IMR-90 (cell line): ENCODE results near the gene RUSF1. TPM values are rescaled to one million over a fixed set of nuclear protein-coding genes. Genes with fewer than 3 reads are reported as not detected.

ENCODE experiments used
- ATAC-seq: fragments of 200-7000 bp; cut with Tn5 transposase; 2 replicates; pipeline ENCODE4 v1.9.1; 2020; ENCODE audit warnings: low read depth, mild to moderate bottlenecking, moderate library complexity
- BruUV-seq: library from RNA; stranded (reverse); fragments of 400-500 nt; replicated peaks from 2 replicates; lab custom pipeline; 2021; lab: Mats Ljungman, UMichigan
- CTCF ChIA-PET: fragments of 300-600 bp; formaldehyde crosslinking; extraction: SDS; loops from one replicate; lab custom pipeline; 2021; ENCODE audit warnings: antibody characterized with exemption; lab: Yijun Ruan, JAX
- POLR2A ChIA-PET: fragments of 300-600 bp; sonication (Branson Sonifier 250); formaldehyde crosslinking; loops from one replicate; lab custom pipeline; 2022; ENCODE audit warnings: antibody characterized with exemption; ENCODE audit not compliant: unreplicated experiment; lab: Charles Lee
- DNase-seq: peaks from one replicate; pipeline ENCODE4 v3.0.0; 2013
- H2AFZ ChIP-seq: replicated peaks from 2 replicates; pipeline ENCODE3; 2013; ENCODE audit warnings: low read length, mild to moderate bottlenecking; ENCODE audit not compliant: poor library complexity
- H2AK5ac ChIP-seq: 2 replicates; pipeline ENCODE4 v1.6.1; 2013; ENCODE audit warnings: low read depth, low read length, inconsistent platforms
- H2AK9ac ChIP-seq: replicated peaks from 2 replicates; pipeline ENCODE3; 2013; ENCODE audit warnings: mild to moderate bottlenecking, low read depth, low read length, moderate library complexity; ENCODE audit not compliant: poor library complexity
- H2BK120ac ChIP-seq: 2 replicates; pipeline ENCODE4 v1.6.1; 2013; ENCODE audit warnings: low read depth, low read length, inconsistent platforms
- H2BK15ac ChIP-seq: 3 replicates; pipeline ENCODE4 v1.6.1; 2013; ENCODE audit warnings: low read depth, low read length, inconsistent platforms
- H2BK20ac ChIP-seq: 2 replicates; pipeline ENCODE4 v1.6.1; 2013; ENCODE audit warnings: low read depth, mild to moderate bottlenecking, inconsistent platforms, low read length, moderate library complexity
- H2BK5ac ChIP-seq: 2 replicates; pipeline ENCODE4 v1.6.1; 2013; ENCODE audit warnings: mild to moderate bottlenecking, low read depth, low read length, inconsistent platforms; ENCODE audit not compliant: poor library complexity, severe bottlenecking
- H3K14ac ChIP-seq: replicated peaks from 2 replicates; pipeline ENCODE4 v1.6.1; 2013; ENCODE audit warnings: low read depth, low read length, inconsistent platforms
- H3K18ac ChIP-seq: 2 replicates; pipeline ENCODE4 v1.6.1; 2013; ENCODE audit warnings: low read depth, low read length, control low read depth
- H3K23ac ChIP-seq: 2 replicates; pipeline ENCODE4 v1.6.1; 2013; ENCODE audit warnings: low read depth, low read length, inconsistent platforms
- H3K27ac ChIP-seq: 2 replicates; pipeline ENCODE4 v1.5.1; 2013; ENCODE audit warnings: mild to moderate bottlenecking, control low read depth, low read length; ENCODE audit not compliant: insufficient read depth
- H3K27me3 ChIP-seq: 2 replicates; pipeline ENCODE4 v1.6.1; 2013; ENCODE audit warnings: low read length; ENCODE audit not compliant: control insufficient read depth, insufficient read depth
- H3K36me3 ChIP-seq: 2 replicates; pipeline ENCODE4 v1.6.1; 2013; ENCODE audit warnings: low read length, mixed read lengths; ENCODE audit not compliant: control insufficient read depth, insufficient read depth
- H3K4ac ChIP-seq: 2 replicates; pipeline ENCODE4 v1.6.1; 2013; ENCODE audit warnings: low read depth, low read length, inconsistent platforms
- H3K4me1 ChIP-seq: 2 replicates; pipeline ENCODE4 v1.6.1; 2013; ENCODE audit warnings: low read length, mixed read lengths; ENCODE audit not compliant: control insufficient read depth, insufficient read depth
- H3K4me2 ChIP-seq: 2 replicates; pipeline ENCODE4 v1.6.1; 2013; ENCODE audit warnings: low read depth, mild to moderate bottlenecking, control low read depth, low read length, moderate library complexity
- H3K4me3 ChIP-seq: 2 replicates; pipeline ENCODE4 v1.5.1; 2013; ENCODE audit warnings: low read depth, mild to moderate bottlenecking, control low read depth, low read length, moderate library complexity; ENCODE audit not compliant: insufficient read depth
- H3K56ac ChIP-seq: 2 replicates; pipeline ENCODE4 v1.6.1; 2013; ENCODE audit warnings: low read length, inconsistent platforms; ENCODE audit not compliant: insufficient read depth; ENCODE audit errors: extremely low read depth
- H3K79me1 ChIP-seq, 2 experiments: 2 replicates each; pipeline ENCODE4 v1.6.1; 2013; ENCODE audit warnings: low read length in 2 of 2, inconsistent platforms in 1 of 2, low read depth in 1 of 2
- H3K9ac ChIP-seq: 2 replicates; pipeline ENCODE4 v1.6.1; 2013; ENCODE audit warnings: low read depth, low read length, control low read depth
- H3K9me1 ChIP-seq: 2 replicates; pipeline ENCODE4 v1.6.1; 2013; ENCODE audit warnings: low read length, inconsistent platforms; ENCODE audit not compliant: insufficient read depth
- H3K9me3 ChIP-seq: 2 replicates; pipeline ENCODE4 v1.6.1; 2013; ENCODE audit warnings: low read length; ENCODE audit not compliant: control insufficient read depth, insufficient read depth
- H4K20me1 ChIP-seq: 2 replicates; pipeline ENCODE4 v1.6.1; 2013; ENCODE audit warnings: low read length, inconsistent platforms; ENCODE audit not compliant: insufficient read depth
- H4K5ac ChIP-seq: 2 replicates; pipeline ENCODE4 v1.6.1; 2013; ENCODE audit warnings: mild to moderate bottlenecking, low read depth, low read length, control low read depth
- H4K8ac ChIP-seq, 2 experiments: 2 replicates each; pipeline ENCODE4 v1.6.1; 2013; ENCODE audit warnings: low read depth in 2 of 2, low read length in 2 of 2, control low read depth in 1 of 2, inconsistent platforms in 1 of 2
- H4K91ac ChIP-seq: 2 replicates; pipeline ENCODE4 v1.6.1; 2013; ENCODE audit warnings: low read depth, low read length, inconsistent platforms; ENCODE audit not compliant: insufficient read depth
- BHLHE40 ChIP-seq: fragments of 150-350 bp; IDR thresholded peaks from 2 replicates; pipeline ENCODE4 v1.6.1; 2016; ENCODE audit warnings: mild to moderate bottlenecking, low read depth, low read length
- CEBPB ChIP-seq: IDR thresholded peaks from 2 replicates; pipeline ENCODE4 v1.6.1; 2012; ENCODE audit warnings: low read depth, low read length, improper control_type of control experiment
- CHD1 ChIP-seq: IDR thresholded peaks from 2 replicates; pipeline ENCODE4 v1.6.1; 2012; ENCODE audit warnings: low read depth, low read length, improper control_type of control experiment
- FOS ChIP-seq: fragments of 150-350 bp; IDR thresholded peaks from 2 replicates; pipeline ENCODE4 v1.6.1; 2016; ENCODE audit warnings: low read depth, low read length
- MAFK ChIP-seq: IDR thresholded peaks from 2 replicates; pipeline ENCODE4 v1.6.1; 2012; ENCODE audit warnings: low read depth, low read length, improper control_type of control experiment
- MAZ ChIP-seq: IDR thresholded peaks from 2 replicates; pipeline ENCODE4 v1.6.1; 2012; ENCODE audit warnings: low read depth, mild to moderate bottlenecking, low read length, improper control_type of control experiment, moderate library complexity, borderline replicate concordance
- MXI1 ChIP-seq: IDR thresholded peaks from 2 replicates; pipeline ENCODE4 v1.6.1; 2012; ENCODE audit warnings: low read depth, mild to moderate bottlenecking, low read length, moderate library complexity, borderline replicate concordance
- NFE2L2 ChIP-seq: fragments of 150-350 bp; IDR thresholded peaks from 2 replicates; pipeline ENCODE4 v1.6.1; 2016; ENCODE audit warnings: low read depth, mild to moderate bottlenecking, low read length
- POLR2A ChIP-seq: IDR thresholded peaks from 2 replicates; pipeline ENCODE4 v1.6.1; 2012; ENCODE audit warnings: mild to moderate bottlenecking, low read depth, low read length
- RAD21 ChIP-seq: IDR thresholded peaks from 2 replicates; pipeline ENCODE4 v1.6.1; 2012; ENCODE audit warnings: low read length, improper control_type of control experiment
- RCOR1 ChIP-seq: IDR thresholded peaks from 2 replicates; pipeline ENCODE4 v1.6.1; 2012; ENCODE audit warnings: mild to moderate bottlenecking, low read length, improper control_type of control experiment; ENCODE audit not compliant: insufficient replicate concordance
- RFX5 ChIP-seq: IDR thresholded peaks from 2 replicates; pipeline ENCODE4 v1.8.0; 2012; ENCODE audit warnings: low read depth, mild to moderate bottlenecking, low read length, moderate library complexity
- SMC3 ChIP-seq: fragments of 150-350 bp; IDR thresholded peaks from 2 replicates; pipeline ENCODE4 v1.6.1; 2016; ENCODE audit warnings: low read depth, mild to moderate bottlenecking, antibody characterized with exemption, low read length, moderate library complexity
- WGBS, 2 experiments: methylation state at CpG; one replicate each; pipeline versions ENCODE4 v1.1.5 to v1.1.7; 2013; ENCODE audit warnings: missing lambda C conversion rate in 2 of 2; ENCODE audit not compliant: insufficient read length in 1 of 2; ENCODE audit errors: extremely low coverage in 2 of 2; 5-methylcytosine and 5-hydroxymethylcytosine counted together
- dilution Hi-C: fragments of 300-500 bp; cut with HindIII; formaldehyde crosslinking; loops from one replicate; pipeline ENCODE4 v1.14.3; 2018; ENCODE audit warnings: low sequenced_read_pairs; ENCODE audit not compliant: unreplicated experiment
- in situ Hi-C: fragments of 300-500 bp; cut with MboI; formaldehyde crosslinking; loops from 3 replicates; pipeline ENCODE4 v1.14.3; 2019; ENCODE audit warnings: low sequenced_read_pairs, inconsistent platforms, mixed read lengths
- intact Hi-C: fragments of 100-400 bp; cut with micrococcal nuclease; formaldehyde crosslinking; loops from 2 replicates; pipeline ENCODE4 v1.10.0; 2022
- polyA plus RNA-seq, 3 experiments: library from polyadenylated mRNA; depleted of rRNA; stranded (reverse); fragments of >200 nt; gene quantifications; 2 replicates each; pipeline ENCODE4 v1.2.3, GENCODE V29; 2012; ENCODE audit warnings: low replicate concordance in 1 of 3
- total RNA-seq: library from RNA; depleted of rRNA; stranded (reverse); fragments of >200 nt; gene quantifications from 2 replicates; pipeline ENCODE4 v1.2.3, GENCODE V29; 2012
- TF ChIP-seq, protein P1 (sequence below): conservative IDR thresholded peaks from 2 replicates; pipeline ENCODE4 v1.5.1; 2012; ENCODE audit warnings: mild to moderate bottlenecking, low read depth, low read length, improper control_type of control experiment
- TF ChIP-seq, protein P2 (sequence below): fragments of 150-350 bp; IDR thresholded peaks from 2 replicates; pipeline ENCODE4 v1.6.1; 2017; ENCODE audit warnings: mild to moderate bottlenecking, antibody characterized with exemption, low read length, low read depth
- TF ChIP-seq, protein P3 (sequence below): fragments of 150-350 bp; IDR thresholded peaks from 2 replicates; pipeline ENCODE4 v1.6.1; 2016; ENCODE audit warnings: low read depth, mild to moderate bottlenecking, low read length, moderate library complexity, borderline replicate concordance

Gene RUSF1
- total and polyA plus RNA-seq, 2 of the 4 experiments (the other 2 are of a cell fraction): 22.9 to 65.0 TPM

DNA sequence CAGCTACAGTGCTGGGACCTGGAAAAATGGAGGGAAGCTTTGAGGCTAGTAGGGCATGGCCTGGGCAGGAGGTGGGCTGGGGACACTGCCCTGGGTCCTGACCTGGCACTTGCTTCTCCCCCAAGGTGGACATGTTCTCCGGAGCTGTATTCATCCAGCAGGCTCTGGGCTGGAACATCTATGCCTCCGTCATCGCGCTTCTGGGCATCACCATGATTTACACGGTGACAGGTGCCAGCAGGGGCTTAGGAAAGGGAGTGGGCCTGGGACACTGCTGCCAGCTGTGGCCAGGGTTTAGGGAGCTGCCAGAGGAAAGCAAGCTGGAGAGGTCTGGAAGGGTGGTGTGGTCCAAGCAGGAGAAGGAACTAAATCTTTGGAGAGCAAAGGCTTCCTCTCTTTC, 22.1 kb downstream of the RUSF1 start:
- ChIA-PET CTCF (no interaction called here), POLR2A (no interaction called here)
- no peak overlapping the region for H2AK5ac ChIP-seq
- H2BK15ac ChIP-seq: no peak overlapping the region
- H4K5ac ChIP-seq: no peak overlapping the region
- no peak overlapping the region for H3K27ac ChIP-seq
- H3K27me3 ChIP-seq: peaks cover 7% of the 10 kb centered on the region; the same call in 1 of the 2 replicates
- no peak overlapping the region for H3K14ac ChIP-seq
- H3K9me1 ChIP-seq: no peaks in the 10 kb centered on the region; the same call in 1 of the 2 replicates
- intact Hi-C loops (no loop called here), dilution Hi-C loops (no loop called here), in situ Hi-C loops (no loop called here)
- DNase-seq (no peak), ATAC-seq (no peak)
- H3K4me3 ChIP-seq: no peak overlapping the region
- H2AK9ac ChIP-seq: no peak overlapping the region
- no peak overlapping the region for H3K4me2 ChIP-seq
- no peak overlapping the region for H2AFZ ChIP-seq
- H4K20me1 ChIP-seq: peaks cover 3% of the 10 kb centered on the region; the same call in 1 of the 2 replicates
- BruUV-seq: no TSS peak
- no peak overlapping the region for H3K4ac ChIP-seq
- no peak overlapping the region for H4K91ac ChIP-seq
- no peaks in the 10 kb centered on the region for H3K9me3 ChIP-seq
- WGBS, 2 experiments: no CpG with 5 or more reads among the region's 5 CpGs
- no peaks in the 10 kb centered on the region for H3K79me1 ChIP-seq
- H3K18ac ChIP-seq: no peak overlapping the region
- H2BK120ac ChIP-seq: no peak overlapping the region
- H2BK20ac ChIP-seq: no peak overlapping the region
- TF ChIP-seq RFX5: no peak
- no peak for TF ChIP-seq NFE2L2
- TF ChIP-seq BHLHE40: no peak
- no peak for TF ChIP-seq POLR2A
- TF ChIP-seq CHD1: no peak
- TF ChIP-seq RAD21: no peak
- TF ChIP-seq MXI1: no peak
- TF ChIP-seq MAFK: no peak
- no peak for TF ChIP-seq SMC3
- TF ChIP-seq, protein P1, sequence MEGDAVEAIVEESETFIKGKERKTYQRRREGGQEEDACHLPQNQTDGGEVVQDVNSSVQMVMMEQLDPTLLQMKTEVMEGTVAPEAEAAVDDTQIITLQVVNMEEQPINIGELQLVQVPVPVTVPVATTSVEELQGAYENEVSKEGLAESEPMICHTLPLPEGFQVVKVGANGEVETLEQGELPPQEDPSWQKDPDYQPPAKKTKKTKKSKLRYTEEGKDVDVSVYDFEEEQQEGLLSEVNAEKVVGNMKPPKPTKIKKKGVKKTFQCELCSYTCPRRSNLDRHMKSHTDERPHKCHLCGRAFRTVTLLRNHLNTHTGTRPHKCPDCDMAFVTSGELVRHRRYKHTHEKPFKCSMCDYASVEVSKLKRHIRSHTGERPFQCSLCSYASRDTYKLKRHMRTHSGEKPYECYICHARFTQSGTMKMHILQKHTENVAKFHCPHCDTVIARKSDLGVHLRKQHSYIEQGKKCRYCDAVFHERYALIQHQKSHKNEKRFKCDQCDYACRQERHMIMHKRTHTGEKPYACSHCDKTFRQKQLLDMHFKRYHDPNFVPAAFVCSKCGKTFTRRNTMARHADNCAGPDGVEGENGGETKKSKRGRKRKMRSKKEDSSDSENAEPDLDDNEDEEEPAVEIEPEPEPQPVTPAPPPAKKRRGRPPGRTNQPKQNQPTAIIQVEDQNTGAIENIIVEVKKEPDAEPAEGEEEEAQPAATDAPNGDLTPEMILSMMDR: no peak
- no peak for TF ChIP-seq MAZ
- no peak for TF ChIP-seq CEBPB
- TF ChIP-seq, protein P2, sequence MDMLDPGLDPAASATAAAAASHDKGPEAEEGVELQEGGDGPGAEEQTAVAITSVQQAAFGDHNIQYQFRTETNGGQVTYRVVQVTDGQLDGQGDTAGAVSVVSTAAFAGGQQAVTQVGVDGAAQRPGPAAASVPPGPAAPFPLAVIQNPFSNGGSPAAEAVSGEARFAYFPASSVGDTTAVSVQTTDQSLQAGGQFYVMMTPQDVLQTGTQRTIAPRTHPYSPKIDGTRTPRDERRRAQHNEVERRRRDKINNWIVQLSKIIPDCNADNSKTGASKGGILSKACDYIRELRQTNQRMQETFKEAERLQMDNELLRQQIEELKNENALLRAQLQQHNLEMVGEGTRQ: no peak
- no peak for TF ChIP-seq FOS
- no peak for TF ChIP-seq RCOR1
- TF ChIP-seq, protein P3, sequence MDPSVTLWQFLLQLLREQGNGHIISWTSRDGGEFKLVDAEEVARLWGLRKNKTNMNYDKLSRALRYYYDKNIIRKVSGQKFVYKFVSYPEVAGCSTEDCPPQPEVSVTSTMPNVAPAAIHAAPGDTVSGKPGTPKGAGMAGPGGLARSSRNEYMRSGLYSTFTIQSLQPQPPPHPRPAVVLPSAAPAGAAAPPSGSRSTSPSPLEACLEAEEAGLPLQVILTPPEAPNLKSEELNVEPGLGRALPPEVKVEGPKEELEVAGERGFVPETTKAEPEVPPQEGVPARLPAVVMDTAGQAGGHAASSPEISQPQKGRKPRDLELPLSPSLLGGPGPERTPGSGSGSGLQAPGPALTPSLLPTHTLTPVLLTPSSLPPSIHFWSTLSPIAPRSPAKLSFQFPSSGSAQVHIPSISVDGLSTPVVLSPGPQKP: no peak
- H3K56ac ChIP-seq: no peak overlapping the region
- no peak overlapping the region for H4K8ac ChIP-seq
- H3K23ac ChIP-seq: no peak overlapping the region
- H3K4me1 ChIP-seq: peaks cover 6% of the 10 kb centered on the region; the same call in 1 of the 2 replicates
- no peak overlapping the region for H3K9ac ChIP-seq
- no peak overlapping the region for H2BK5ac ChIP-seq
- H3K36me3 ChIP-seq: peaks cover 11% of the 10 kb centered on the region; the same call in 1 of the 2 replicates
